Measurements from ENCODE around the gene SV2C. TPM values are rescaled to one million over a fixed set of nuclear protein-coding genes. Genes with fewer than 3 reads are reported as not detected.
A peak's percentile ranks its signal among the peaks of the same experiment; 100 is the strongest.
"Not testable (repeated sequence)": the region's sequence is repeated elsewhere in the genome, so short reads cannot be mapped to it uniquely, and the experiment has no call there.

The SV2C gene
- total RNA-seq, 2 donors from 2014 or later = not detected

GRCh38 chr5:76332611-76333205 is 249.5 kb downstream of the SV2C start:
- H3K9ac ChIP-seq (ENCODE audit: extremely low read depth, low read length, poor library complexity, severe bottlenecking) = no peak overlapping the region
- Mint-ChIP-seq H3K9me3 (peaks cover 20% of the 10 kb centered on the region), H3K4me1 (peaks cover 70% of the 10 kb centered on the region), H3K27ac (peak overlapping the region; percentile 83), H3K36me3 (ENCODE audit: low read depth) (peaks cover 11% of the 10 kb centered on the region), H3K27me3 (ENCODE audit: insufficient read depth) (no peaks in the 10 kb centered on the region), H3K4me3 (no peak overlapping the region)
- no peaks in the 10 kb centered on the region for H3K36me3 ChIP-seq (ENCODE audit: control insufficient read depth, insufficient read depth, low read length)
- peaks cover 32% of the 10 kb centered on the region for H3K4me1 ChIP-seq (ENCODE audit: control insufficient read depth, insufficient read depth, low read length)
- H3K27me3 ChIP-seq (ENCODE audit: control insufficient read depth, insufficient read depth, low read length, poor library complexity, severe bottlenecking) = no peaks in the 10 kb centered on the region
- H3K27ac ChIP-seq (ENCODE audit: low read depth, low read length) = no peak overlapping the region
- DNase-seq = no peak
- H3K4me3 ChIP-seq (ENCODE audit: low read length) = no peak overlapping the region
- WGBS, 2 experiments (ENCODE audit: insufficient coverage in 1 of 2, insufficient read length in 1 of 2) = 92 to 100% methylated on average over 2 of the region's 2 CpGs
- TF ChIP-seq, protein P1, sequence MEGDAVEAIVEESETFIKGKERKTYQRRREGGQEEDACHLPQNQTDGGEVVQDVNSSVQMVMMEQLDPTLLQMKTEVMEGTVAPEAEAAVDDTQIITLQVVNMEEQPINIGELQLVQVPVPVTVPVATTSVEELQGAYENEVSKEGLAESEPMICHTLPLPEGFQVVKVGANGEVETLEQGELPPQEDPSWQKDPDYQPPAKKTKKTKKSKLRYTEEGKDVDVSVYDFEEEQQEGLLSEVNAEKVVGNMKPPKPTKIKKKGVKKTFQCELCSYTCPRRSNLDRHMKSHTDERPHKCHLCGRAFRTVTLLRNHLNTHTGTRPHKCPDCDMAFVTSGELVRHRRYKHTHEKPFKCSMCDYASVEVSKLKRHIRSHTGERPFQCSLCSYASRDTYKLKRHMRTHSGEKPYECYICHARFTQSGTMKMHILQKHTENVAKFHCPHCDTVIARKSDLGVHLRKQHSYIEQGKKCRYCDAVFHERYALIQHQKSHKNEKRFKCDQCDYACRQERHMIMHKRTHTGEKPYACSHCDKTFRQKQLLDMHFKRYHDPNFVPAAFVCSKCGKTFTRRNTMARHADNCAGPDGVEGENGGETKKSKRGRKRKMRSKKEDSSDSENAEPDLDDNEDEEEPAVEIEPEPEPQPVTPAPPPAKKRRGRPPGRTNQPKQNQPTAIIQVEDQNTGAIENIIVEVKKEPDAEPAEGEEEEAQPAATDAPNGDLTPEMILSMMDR (conservative IDR thresholded peaks at IDR 0.05) = no peak
- H3K9me3 ChIP-seq (ENCODE audit: control insufficient read depth, low read length) = peaks cover 13% of the 10 kb centered on the region

DNA sequence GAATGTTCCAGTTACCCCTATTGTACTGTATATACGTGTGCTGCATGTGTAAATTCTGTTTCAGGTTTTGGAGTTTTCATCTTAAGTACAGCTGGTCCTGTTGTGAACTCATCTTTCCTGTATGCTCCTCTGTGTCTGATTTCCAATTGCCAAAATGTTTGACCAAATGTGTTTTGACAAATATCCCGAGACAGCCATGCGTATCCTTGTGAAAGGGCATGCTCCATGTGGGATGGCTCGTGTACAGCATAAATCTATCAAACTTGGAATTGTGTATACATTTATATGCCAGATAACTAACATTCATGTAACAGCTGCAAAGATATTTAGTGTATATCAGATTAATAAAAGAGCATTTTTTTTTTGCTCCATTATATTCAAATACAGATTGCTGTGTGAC is 250.4 kb downstream of the SV2C start:
- Mint-ChIP-seq H3K4me1 (peaks cover 66% of the 10 kb centered on the region), H3K9me3 (peaks cover 22% of the 10 kb centered on the region), H3K27me3 (ENCODE audit: insufficient read depth) (no peaks in the 10 kb centered on the region), H3K27ac (no peak overlapping the region), H3K36me3 (ENCODE audit: low read depth) (peaks cover 11% of the 10 kb centered on the region), H3K4me3 (no peak overlapping the region)
- Histone ChIP-seq H3K4me3 (ENCODE audit: low read length) (no peak overlapping the region), H3K27ac (ENCODE audit: low read depth, low read length) (no peak overlapping the region), H3K4me1 (ENCODE audit: control insufficient read depth, insufficient read depth, low read length) (peaks cover 29% of the 10 kb centered on the region), H3K27me3 (ENCODE audit: control insufficient read depth, insufficient read depth, low read length, poor library complexity, severe bottlenecking) (no peaks in the 10 kb centered on the region), H3K9ac (ENCODE audit: extremely low read depth, low read length, poor library complexity, severe bottlenecking) (no peak overlapping the region), H3K9me3 (ENCODE audit: control insufficient read depth, low read length) (peaks cover 13% of the 10 kb centered on the region), H3K36me3 (ENCODE audit: control insufficient read depth, insufficient read depth, low read length) (no peaks in the 10 kb centered on the region)
- no peak for DNase-seq
- TF ChIP-seq, protein P1 (conservative IDR thresholded peaks at IDR 0.05) = no peak
- 95 to 100% methylated on average over 1 to 4 of the region's 4 CpGs for WGBS, 2 experiments (ENCODE audit: insufficient coverage in 1 of 2, insufficient read length in 1 of 2)

GRCh38 chr5:76334574-76334973 is 251.4 kb downstream of the SV2C start:
- Histone ChIP-seq H3K36me3 (ENCODE audit: control insufficient read depth, insufficient read depth, low read length) (no peaks in the 10 kb centered on the region), H3K9me3 (ENCODE audit: control insufficient read depth, low read length) (peaks cover 13% of the 10 kb centered on the region), H3K27me3 (ENCODE audit: control insufficient read depth, insufficient read depth, low read length, poor library complexity, severe bottlenecking) (no peaks in the 10 kb centered on the region), H3K4me3 (ENCODE audit: low read length) (no peak overlapping the region), H3K9ac (ENCODE audit: extremely low read depth, low read length, poor library complexity, severe bottlenecking) (no peak overlapping the region), H3K4me1 (ENCODE audit: control insufficient read depth, insufficient read depth, low read length) (peaks cover 29% of the 10 kb centered on the region), H3K27ac (ENCODE audit: low read depth, low read length) (no peak overlapping the region)
- no peak for DNase-seq
- 87 to 100% methylated on average over 2 to 3 of the region's 3 CpGs for WGBS, 2 experiments (ENCODE audit: insufficient coverage in 1 of 2, insufficient read length in 1 of 2)
- Mint-ChIP-seq H3K36me3 (ENCODE audit: low read depth) (peaks cover 11% of the 10 kb centered on the region), H3K4me1 (peaks cover 61% of the 10 kb centered on the region), H3K4me3 (no peak overlapping the region), H3K27me3 (ENCODE audit: insufficient read depth) (no peaks in the 10 kb centered on the region), H3K9me3 (peaks cover 22% of the 10 kb centered on the region), H3K27ac (no peak overlapping the region)
- TF ChIP-seq, protein P1 (conservative IDR thresholded peaks at IDR 0.05) = peak; percentile 58

- H3K27me3 Mint-ChIP-seq (ENCODE audit: insufficient read depth); H3K27ac Mint-ChIP-seq; H3K4me3 Mint-ChIP-seq; H3K4me3 ChIP-seq (ENCODE audit: low read length); H3K27me3 ChIP-seq (ENCODE audit: control insufficient read depth, insufficient read depth, low read length, poor library complexity, severe bottlenecking); H3K9ac ChIP-seq (ENCODE audit: extremely low read depth, low read length, poor library complexity, severe bottlenecking); DNase-seq; H3K36me3 ChIP-seq (ENCODE audit: control insufficient read depth, insufficient read depth, low read length); H3K27ac ChIP-seq (ENCODE audit: low read depth, low read length): not testable (repeated sequence)
- peaks cover 25% of the 10 kb centered on the region for H3K4me1 ChIP-seq (ENCODE audit: control insufficient read depth, insufficient read depth, low read length)
- H3K36me3 Mint-ChIP-seq (ENCODE audit: low read depth) = peaks cover 11% of the 10 kb centered on the region
- 90 to 93% methylated on average over 2 of the region's 5 CpGs for WGBS, 2 experiments (ENCODE audit: insufficient coverage in 1 of 2, insufficient read length in 1 of 2)
- H3K9me3 Mint-ChIP-seq = peaks cover 22% of the 10 kb centered on the region
- peaks cover 19% of the 10 kb centered on the region for H3K9me3 ChIP-seq (ENCODE audit: control insufficient read depth, low read length)
- peaks cover 52% of the 10 kb centered on the region for H3K4me1 Mint-ChIP-seq
Observed at GRCh38 chr5:76335451-76335850, 252.3 kb downstream of the SV2C start.

GRCh38 chr5:76336253-76336809 is 253.1 kb downstream of the SV2C start:
- WGBS, 2 experiments (ENCODE audit: insufficient coverage in 1 of 2, insufficient read length in 1 of 2) = 96 to 100% methylated on average over 4 to 33 of the region's 33 CpGs
- H3K27ac Mint-ChIP-seq = not testable (repeated sequence)
- peaks cover 11% of the 10 kb centered on the region for H3K36me3 Mint-ChIP-seq (ENCODE audit: low read depth)

More at GRCh38 chr5:76336253-76336809, 253.1 kb downstream of the SV2C start:
- not testable (repeated sequence) for H3K36me3 ChIP-seq (ENCODE audit: control insufficient read depth, insufficient read depth, low read length); H3K27me3 ChIP-seq (ENCODE audit: control insufficient read depth, insufficient read depth, low read length, poor library complexity, severe bottlenecking); H3K27me3 Mint-ChIP-seq (ENCODE audit: insufficient read depth); DNase-seq; H3K27ac ChIP-seq (ENCODE audit: low read depth, low read length); H3K4me3 Mint-ChIP-seq; H3K9ac ChIP-seq (ENCODE audit: extremely low read depth, low read length, poor library complexity, severe bottlenecking)
- H3K9me3 ChIP-seq (ENCODE audit: control insufficient read depth, low read length) = peaks cover 19% of the 10 kb centered on the region
- peaks cover 22% of the 10 kb centered on the region for H3K9me3 Mint-ChIP-seq
- H3K4me1 ChIP-seq (ENCODE audit: control insufficient read depth, insufficient read depth, low read length) = peaks cover 19% of the 10 kb centered on the region
- peak overlapping the region; percentile 59 for H3K4me3 ChIP-seq (ENCODE audit: low read length)
- peaks cover 47% of the 10 kb centered on the region for H3K4me1 Mint-ChIP-seq

Measured in endodermal cell (in vitro differentiated cells).